Hepatic stellate cell (primary cell): ENCODE data around the gene ATP5MK.
"Not testable (repeated sequence)": the region's sequence is repeated elsewhere in the genome, so short reads cannot be mapped to it uniquely, and the experiment has no call there.

Source experiments
- DNase-seq: peaks from one replicate; pipeline ENCODE4 v3.0.0; 2011; ENCODE audit warnings: low spot score

ATP5MK gene

DNA sequence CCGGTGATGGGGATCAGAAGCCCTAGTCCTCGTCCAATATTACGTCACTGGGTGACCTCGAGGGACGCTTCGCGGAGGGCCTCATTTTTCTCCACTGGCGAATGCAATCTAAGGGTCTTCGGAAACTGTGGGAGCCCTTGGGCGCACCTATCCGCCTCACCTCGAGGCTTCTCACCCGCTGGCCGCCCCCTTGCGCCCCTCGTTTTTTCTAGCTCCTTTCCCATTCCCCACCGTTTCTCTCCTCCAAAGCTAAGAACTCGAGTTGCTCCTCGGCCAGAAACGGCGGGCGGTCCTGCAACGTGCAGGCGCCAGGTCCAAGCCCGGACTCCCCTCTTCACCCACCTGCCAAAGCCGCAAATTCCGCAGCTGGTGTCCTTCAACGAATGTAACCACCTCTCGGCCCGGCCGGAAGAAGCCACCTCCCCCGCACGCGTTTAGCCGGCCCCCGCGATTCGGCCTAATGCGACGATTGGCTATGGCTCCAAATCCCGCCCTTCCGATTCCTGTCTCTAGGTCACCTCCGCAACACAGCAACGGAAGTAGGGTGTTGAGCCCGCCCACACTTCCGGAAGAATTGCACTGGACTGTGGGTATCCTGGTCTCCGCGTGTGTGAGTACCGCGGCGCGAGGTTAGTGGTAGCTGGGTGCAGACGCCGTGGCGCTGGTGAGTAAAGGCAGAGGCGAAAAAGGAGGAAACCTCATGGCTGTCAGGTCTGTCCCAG, at the start of gene ATP5MK, which contains the start of gene PDCD11:
Gene ATP5MK, minus strand, starts transcription at position 409 of the 722 bp plus-strand sequence. CDS start 4,018 bp downstream, outside the sequence.
Gene PDCD11, plus strand, starts transcription at position 560 of the 722 bp plus-strand sequence. CDS start 1,801 bp downstream, outside the sequence.
- peak; percentile 98 for DNase-seq

DNA sequence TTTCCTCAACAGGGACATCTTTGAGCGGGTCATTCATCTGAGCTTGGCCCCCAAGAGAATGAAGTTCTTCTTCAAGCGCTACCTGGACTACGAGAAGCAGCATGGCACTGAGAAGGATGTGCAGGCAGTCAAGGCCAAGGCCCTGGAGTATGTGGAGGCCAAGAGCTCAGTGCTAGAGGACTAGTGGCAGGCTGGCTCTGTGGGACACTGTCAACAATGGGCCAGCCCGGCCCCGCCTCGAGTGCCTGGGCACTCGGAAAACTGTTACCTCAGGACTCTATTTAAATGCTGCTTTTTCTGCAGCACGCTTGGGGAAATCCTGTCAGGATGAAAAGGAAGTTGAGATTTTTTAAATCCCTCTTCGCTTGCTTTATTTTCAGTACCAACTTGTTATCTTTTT, 49.1 kb upstream of the ATP5MK start:
- no peak for DNase-seq

GRCh38 chr10:103444478-103444877, 48.2 kb upstream of the ATP5MK start:
- no peak for DNase-seq

DNA sequence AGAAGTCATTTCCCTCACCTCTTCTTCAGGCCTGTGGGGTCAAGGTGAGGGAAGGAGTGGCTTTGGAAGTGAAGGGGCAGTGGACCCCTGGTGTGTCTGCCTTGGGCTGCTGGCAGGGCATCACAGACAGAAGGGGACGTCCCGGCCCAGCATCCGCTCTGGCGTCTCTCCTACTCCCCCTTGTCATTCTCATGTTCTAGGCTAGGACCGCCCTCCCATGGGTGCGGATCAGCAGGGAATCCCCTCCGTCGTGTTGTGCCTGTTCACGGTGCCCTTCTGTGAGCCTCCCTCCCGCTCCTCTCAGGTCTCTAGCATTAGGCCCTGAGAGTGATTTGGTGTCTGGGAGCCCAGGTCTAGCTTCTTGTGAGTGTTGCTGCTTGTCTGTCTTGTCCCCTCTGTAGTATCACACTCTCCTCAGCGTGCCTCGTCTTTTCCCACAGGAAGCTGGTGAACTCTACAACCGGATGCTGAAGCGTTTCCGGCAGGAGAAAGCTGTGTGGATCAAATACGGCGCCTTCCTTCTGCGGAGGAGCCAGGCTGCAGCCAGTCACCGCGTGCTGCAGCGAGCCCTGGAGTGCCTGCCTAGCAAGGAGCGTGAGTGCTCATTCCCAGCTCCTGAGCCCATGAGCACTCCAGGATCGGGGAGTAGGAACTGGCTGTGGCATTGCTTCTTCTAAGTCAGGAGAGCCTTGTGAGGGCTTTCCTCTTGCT, 47.4 kb upstream of the ATP5MK start:
- no peak for DNase-seq

GRCh38 chr10:103442031-103442461, 45.8 kb upstream of the ATP5MK start:
- DNase-seq, result peak; percentile 90

- DNase-seq, result no peak
Measured at GRCh38 chr10:103441611-103442010, 45.3 kb upstream of the ATP5MK start.

DNA sequence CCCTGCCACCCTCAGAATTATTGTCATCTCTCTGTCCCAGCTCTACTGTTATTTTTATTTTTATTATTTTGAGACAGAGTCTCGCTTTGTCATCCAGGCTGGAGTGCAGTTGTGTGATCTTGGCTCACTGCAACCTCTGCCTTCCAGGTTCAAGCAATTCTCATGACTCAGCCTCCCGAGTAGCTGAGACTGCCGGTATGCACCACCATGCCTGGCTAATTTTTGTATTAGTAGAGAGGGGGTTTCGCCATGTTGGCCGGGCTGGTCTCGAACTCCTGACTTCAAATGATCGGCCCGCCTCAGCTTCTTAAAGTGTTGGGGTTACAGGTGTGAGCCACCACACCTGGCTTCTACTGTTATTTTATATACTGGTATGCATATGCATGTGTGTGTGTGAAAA, 44.9 kb upstream of the ATP5MK start:
- DNase-seq, result no peak

GRCh38 chr10:103440416-103440815, 44.1 kb upstream of the ATP5MK start:
- no peak for DNase-seq

DNA sequence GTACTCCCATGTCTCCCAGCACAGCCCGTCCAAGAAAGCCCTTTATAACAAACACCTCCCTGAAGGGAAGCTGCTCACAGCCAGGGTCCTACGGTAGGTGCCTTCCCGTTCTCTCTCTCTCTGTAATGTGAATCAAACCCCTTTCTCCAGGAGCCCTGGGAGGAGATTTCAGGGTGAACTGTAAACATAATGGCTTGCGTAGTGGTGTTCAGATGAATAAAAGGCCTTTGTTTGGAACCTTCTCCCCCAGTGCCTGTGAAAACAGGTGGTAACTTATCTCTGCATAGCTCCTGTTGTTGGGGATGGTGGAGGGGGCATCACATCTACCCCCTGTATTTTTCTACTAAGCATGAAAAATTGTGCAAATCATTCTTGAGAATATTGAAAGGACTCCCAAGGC, 43.5 kb upstream of the ATP5MK start:
- DNase-seq, result no peak

DNA sequence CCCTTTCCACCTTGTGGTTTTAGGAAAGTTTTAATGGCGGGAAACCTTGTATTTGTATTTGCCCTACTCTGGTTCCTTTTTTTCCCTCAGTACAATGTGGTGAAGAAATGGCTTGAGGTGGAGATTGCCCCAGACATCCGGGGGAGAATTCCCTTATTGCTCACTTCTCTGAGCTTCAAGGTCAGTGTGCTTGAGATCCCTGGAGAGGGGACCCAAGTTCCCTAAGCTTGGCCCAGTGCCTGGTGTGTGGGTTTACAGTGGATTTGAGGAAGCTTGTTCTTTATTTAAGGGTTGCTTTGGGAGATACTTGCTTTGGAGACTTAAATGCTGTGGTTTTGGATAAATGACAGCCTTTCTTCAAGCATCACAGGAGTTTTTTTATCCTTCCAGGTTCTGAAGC, 37.6 kb upstream of the ATP5MK start:
- DNase-seq, result no peak

DNA sequence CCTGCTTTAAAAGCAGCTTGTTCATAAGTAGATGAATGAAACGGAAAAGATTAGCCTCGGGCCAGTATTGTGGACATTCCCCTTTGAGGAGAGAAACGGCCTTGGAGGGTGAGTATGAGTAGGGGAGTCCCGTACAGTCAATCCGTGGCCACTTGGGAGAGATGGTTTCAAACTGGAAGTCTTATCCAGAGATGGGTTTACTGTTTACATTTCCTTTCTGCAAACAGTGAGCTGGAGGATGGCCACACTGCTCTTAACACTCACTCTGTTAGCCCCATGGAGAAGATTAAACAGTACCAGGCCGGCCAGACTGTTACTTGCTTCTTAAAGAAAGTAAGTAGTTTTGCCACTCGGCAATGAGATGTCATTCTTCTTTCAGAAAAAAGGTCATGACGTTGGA, 35.6 kb upstream of the ATP5MK start:
- DNase-seq, result no peak

- DNase-seq, result no peak
Measured at GRCh38 chr10:103429647-103430046, 33.4 kb upstream of the ATP5MK start.

GRCh38 chr10:103428989-103429643, 32.8 kb upstream of the ATP5MK start:
- no peak for DNase-seq

DNA sequence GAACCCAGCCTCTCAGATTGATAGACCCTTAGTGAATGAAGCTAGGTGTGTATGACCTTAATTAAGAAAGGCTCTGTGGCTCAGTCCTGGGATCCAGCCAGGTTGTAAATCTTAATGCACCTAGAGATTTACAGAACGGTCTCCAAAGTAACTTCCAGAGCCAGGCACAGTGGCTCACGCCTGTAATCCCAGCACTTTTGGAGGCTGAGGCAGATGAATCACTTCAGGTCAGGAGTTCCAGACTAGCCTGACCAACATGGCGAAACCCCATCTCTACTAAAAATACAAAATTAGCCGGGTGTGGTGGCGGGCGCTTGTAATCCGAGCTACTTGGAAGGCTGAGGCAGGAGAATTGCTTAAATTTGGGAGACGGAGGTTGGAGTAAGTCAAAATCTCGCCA, 31.6 kb upstream of the ATP5MK start:
- DNase-seq, result no peak

DNA sequence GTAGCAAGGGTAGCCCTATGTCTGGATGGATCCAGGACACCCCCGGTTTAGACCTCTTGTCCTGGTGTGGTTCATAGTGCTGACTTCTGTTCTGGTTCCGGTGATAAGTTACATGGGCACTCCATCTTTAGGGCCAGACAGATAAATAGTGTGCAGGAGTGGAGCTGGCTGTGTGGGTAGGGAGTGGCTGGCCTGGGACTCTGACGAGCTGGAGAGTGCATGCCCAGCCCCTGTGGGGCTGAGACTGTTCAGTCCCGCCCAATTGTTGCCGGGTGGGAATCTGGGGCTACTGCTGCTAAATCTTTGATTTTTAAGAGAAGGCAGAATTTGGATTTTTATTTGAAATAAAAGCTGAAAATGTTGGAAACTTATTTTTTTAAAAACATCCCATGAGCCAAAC, 27.5 kb upstream of the ATP5MK start:
- DNase-seq, result no peak

DNA sequence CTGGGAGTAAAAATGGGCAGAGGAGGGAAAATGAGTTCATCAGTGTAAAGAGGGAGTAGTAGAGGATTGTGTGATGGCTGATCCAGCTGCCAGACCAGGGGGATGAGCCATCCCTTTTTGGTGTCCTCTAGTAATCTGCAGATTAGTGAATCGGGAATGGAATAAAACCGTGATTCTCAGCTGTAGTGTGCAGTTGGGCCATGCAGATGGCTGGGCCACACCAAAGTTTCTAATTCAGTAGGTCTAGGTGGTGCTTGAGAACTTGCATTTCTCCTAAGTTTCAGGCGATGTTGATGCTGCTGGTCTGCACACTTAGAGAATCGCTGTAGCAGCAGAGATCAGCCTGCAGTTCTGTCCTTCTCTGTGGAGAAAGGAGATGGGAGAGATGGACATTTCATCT, 22.8 kb upstream of the ATP5MK start:
- no peak for DNase-seq

- DNase-seq, result no peak
Measured at GRCh38 chr10:103417601-103418000, 21.3 kb upstream of the ATP5MK start.

DNA sequence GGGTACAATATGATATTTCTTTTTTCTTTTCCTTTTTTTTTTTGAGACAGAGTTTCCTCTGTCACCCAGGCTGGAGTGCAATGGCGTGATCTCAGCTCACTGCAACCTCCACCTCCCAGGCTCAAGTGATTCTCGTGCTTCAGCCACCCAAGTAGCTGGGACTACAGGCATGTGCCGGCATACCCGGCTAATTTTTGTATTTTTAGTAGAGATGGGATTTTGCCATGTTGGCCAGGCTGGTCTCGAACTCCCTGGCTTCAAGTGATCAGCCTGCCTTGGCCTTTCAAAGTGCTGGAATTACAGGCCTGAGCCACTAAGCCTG, 20.8 kb upstream of the ATP5MK start:
- not testable (repeated sequence) for DNase-seq

DNA sequence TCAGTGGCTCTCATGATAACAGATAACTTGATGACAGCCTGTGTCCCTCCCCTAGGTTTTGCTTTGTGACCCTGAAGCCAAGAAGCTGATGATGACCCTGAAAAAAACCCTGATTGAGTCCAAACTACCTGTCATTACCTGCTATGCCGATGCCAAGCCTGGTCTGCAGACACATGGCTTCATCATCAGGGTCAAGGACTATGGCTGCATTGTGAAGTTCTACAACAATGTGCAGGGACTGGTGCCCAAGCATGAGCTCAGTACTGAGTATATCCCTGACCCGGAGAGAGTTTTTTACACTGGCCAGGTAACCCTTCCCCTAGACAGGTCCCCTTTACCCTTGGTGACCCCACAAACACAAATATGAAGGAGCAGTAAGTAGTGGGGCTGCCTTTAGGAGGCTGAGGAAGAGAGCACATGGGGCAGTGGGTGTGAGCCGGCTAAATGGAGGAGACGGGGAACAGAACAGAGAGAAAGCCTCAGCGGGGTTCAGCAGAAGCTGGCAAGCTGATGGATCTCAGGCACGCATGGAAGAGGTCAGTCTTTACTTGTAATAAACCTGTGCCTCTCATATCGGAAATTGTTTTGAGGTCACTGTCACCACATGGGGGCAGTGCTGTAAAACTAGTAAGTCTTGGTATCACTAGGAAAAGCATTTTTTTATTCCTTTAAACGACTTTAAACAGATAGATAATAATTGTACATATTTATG, 20.3 kb upstream of the ATP5MK start:
- DNase-seq, result peak; percentile 41

GRCh38 chr10:103415581-103415980, 19.3 kb upstream of the ATP5MK start:
- no peak for DNase-seq

GRCh38 chr10:103413564-103413963, 17.3 kb upstream of the ATP5MK start:
- no peak for DNase-seq

- no peak for DNase-seq
Measured at GRCh38 chr10:103397191-103397825, 1.0 kb upstream of the ATP5MK start.
